ENCODE data around the gene CDH13.

GRCh38 chr16:82703871-82704768 lies 77.4 kb downstream of the CDH13 start:
- no peak for TF ChIP-seq CTCF (IDR thresholded peaks at IDR 0.05; ENCODE audit: insufficient read depth, low read length)
- TF ChIP-seq SPI1 (IDR thresholded peaks at IDR 0.05; ENCODE audit: borderline replicate concordance, low read depth): no peak
